NCI-H510A (cell line): ENCODE results near the gene GXYLT1.
"Not testable (repeated sequence)": the region's sequence is repeated elsewhere in the genome, so short reads cannot be mapped to it uniquely, and the experiment has no call there.

Experiments used
- DNase-seq: peaks from one replicate; lab custom pipeline; 2025; lab: John Stamatoyannopoulos, UW

The GXYLT1 gene

GRCh38 chr12:42145197-42145549, 499 bp upstream of the GXYLT1 start:
- DNase-seq, result no peak

- DNase-seq, result no peak
These were observed 591 bp downstream of the GXYLT1 start for GRCh38 chr12:42144158-42144407.

- DNase-seq, result no peak
These were observed 1.1 kb downstream of the GXYLT1 start for GRCh38 chr12:42143452-42144157.

DNA sequence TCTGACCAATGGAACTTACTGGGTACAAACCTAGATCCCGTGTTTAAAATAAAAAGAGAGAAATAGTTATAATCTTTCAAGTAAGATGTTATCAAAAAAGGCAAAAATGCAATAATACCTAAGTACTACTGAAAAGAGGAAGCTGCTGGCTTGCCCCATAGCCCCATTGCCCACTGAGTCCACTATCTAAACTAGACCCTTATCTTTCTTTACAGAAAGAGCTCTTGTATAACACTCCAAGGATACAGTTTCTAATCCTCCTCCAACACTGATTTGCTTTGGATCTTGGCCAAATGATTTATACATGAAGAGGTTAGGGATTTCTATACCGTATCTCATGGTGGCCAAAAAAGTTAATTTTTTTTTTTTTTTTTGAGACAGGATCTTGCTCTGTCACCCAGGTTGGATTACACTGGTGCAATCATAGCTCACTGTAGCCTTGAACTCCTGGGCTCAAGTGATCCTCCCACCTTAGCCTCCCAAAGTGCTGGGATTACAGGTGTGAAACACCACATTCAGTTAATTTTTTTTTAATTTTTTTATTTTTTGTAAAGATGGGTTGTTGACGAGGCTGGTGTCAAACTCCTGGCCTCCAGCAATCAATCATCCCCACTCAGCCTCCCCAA, 2.6 kb downstream of the GXYLT1 start:
- DNase-seq, result no peak

DNA sequence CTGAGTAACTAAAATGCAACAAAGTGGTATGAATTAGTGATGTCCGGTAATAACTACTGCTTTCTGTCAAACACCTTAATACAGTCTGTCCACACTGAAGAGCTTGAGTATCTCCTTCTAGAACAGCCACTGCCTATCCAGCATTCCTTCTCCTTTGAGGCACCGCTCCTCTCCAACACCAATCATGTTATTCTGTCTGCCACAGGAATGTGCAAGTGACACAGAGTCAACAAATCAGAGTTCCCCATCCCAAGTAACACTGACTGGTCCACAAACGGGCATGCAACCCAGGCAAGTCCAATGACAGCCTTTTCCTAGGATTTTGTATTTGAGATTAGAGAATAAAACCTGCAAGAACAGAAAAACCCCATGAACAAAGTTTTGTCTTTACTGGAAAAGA, 3.8 kb downstream of the GXYLT1 start:
- DNase-seq, result no peak

DNA sequence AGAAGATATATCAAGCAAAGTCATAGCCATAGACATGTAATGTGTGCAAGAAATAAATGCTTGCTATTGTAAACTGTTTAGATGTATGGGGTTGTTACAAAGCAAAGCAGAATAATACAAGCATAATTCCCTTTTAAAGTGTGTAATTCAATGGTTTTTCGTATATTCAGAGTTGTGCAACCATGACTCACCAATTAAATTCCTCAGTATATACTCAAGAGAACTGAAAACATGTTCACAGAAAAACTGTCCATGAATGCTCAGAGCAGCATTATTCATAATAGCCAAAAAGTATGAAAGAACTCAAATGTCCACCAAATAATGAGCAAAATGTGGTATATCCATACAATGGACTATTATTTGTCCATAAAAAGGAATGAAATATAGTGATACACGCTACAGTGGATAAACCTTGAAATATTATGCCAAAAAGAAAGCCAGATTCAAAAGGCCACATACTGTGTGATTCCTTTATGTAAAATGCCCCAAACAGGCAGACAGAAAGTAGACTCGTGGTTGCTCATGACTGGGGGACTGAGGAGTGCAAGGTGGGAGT, 9.3 kb downstream of the GXYLT1 start:
- DNase-seq, result no peak

DNA sequence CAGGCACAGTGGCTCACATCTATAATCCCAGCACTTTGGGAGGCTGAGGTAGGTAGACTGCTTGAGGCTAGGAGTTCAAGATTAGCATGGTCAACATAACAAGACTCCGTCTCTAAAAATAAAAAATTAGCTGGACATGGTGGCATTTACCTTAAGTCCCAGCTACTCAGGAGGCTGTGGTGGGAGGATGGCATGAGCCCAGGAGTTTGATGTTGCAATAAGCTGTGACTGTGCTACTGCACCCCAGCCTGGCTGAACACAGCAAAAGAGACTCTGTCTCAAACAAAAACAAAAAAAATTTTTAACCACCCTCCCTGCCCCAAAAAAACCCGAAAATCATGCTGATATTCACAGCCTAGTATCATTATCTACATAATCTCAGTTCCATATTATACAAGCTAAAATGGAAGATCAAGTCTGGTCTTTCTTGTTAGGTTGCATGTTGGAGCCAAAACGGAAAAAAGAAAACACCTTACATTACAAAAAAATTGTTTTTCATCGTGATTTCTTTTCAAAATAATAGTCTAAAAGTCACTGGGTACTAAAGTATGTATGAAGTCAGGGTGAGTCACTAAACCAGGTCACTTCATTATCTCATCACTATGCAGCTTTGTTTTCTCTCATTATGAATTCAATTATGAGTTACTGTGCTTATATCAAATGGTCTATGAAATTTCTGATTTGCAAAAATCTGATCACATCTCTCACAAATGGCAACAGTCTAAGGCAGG, 13.8 kb downstream of the GXYLT1 start:
- DNase-seq, result no peak

DNA sequence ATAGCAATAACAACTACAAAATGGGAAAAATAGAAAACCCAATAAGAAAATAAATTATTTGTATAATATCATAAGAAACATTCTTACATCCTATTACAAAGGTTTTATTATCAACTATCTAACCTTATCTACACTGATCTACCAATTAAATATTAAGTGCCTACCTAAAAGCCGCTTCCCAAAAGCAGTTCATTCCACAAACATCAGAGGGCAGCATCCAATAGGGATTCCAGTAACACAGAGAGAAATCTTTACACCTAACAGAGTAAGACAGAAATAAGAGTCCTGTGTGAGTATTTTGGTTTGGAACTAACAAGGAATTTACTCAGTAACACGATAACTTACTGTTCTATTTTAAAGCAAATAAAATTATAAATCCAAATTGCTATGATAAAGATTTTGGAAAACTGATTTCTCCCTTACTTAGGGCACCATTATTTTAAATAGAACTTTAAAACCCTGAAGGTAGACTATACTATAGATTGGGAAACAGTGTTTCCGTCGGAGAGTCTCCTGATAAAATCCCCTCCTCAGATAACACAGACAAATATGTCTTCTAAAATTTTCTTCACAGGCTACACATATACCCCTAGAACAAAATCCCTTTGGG, 15.0 kb downstream of the GXYLT1 start:
- no peak for DNase-seq

DNA sequence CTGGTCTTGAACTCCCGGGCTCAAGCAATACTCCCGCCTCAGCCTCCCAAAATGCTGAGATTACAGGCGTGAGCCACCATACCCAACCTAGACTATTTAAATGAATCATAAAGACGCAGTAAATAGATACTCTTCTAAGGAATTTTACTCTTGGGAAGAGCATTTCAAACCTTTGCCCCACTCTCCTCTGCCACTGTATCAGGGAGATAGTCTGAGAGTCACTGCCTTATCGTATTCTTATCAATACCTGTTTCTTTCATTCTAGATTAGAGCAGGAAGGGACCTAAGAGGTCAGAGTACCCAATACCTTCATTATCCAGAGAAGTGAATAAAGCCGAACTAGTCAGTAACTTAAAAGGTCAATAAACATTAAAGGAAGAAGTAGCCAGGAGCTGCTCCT, 15.8 kb downstream of the GXYLT1 start:
- no peak for DNase-seq

- no peak for DNase-seq
These were observed 16.3 kb downstream of the GXYLT1 start for GRCh38 chr12:42128327-42128726.

DNA sequence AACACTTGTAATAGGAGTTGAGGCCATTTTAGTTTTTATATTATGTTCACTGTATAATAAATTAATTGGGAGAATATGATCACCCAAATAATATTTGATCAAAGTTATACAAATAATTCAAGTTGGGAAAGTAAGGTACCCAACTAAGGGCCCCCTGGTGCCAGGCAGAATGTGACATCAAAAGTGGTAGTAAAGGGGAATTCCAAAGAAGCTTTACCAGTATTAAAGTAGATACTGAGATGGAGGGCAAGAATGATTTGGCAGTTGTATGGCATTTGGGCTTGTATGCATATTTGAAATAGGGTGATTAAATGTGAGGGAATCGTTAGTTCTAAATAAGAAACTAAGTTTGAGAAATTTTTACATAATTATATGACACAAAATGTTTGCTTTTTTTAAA, 17.7 kb downstream of the GXYLT1 start:
- no peak for DNase-seq

GRCh38 chr12:42125388-42125767, 19.3 kb downstream of the GXYLT1 start:
- no peak for DNase-seq

DNA sequence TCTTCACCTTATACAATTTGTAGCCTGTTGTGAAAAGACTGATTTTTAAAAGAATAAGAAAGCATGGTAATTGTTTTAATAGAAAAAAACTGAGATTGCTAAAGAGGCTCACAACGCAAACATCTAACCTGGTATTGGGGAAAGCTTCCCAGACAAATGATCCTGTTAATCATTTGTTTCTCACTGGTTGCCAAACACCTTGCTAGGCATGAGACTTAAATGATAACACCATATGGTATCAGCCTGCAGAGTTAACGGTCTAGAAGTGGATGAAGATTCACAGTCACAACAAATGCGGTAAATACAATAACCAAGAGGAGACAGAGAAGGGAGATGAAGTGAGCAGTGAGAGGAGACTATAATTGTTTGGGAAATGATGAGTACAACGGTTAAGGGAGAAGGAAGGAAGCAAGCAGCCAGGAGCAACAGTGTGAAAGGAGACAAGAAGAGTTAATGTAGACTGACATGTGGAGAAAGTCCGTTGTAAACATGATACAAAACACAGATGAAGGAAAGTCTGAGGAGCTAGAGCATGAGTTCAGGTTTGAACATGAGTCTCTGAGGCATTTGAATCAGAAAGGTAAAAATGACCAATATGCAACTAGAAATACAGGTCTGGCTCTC, 19.8 kb downstream of the GXYLT1 start:
- DNase-seq, result no peak

DNA sequence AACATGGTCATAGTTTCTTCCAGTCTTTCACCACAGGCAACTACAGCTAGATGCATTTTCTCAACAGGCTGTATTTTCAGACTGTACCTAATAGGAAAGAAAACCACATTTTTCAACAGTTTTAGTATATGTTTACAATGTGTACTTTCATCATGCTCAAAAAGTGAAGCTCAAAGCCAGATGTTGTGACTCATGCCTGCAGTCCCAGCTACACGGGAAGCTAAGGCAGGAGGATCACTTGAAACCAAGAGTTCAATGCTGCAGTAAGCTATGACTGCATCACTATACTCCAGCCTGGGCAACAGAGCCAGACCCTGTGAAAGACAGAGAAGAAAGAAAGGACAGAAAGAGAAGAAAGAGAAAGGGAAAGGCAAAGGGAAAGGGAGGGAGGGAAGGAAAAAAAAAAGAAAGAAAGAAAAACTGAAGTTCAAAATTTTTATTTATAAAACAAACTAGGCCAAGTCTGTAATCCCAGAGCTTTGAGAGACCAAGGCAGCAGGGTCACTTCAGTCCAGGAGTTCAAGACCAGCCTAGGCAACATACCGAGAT, 25.5 kb downstream of the GXYLT1 start:
- DNase-seq, result no peak

DNA sequence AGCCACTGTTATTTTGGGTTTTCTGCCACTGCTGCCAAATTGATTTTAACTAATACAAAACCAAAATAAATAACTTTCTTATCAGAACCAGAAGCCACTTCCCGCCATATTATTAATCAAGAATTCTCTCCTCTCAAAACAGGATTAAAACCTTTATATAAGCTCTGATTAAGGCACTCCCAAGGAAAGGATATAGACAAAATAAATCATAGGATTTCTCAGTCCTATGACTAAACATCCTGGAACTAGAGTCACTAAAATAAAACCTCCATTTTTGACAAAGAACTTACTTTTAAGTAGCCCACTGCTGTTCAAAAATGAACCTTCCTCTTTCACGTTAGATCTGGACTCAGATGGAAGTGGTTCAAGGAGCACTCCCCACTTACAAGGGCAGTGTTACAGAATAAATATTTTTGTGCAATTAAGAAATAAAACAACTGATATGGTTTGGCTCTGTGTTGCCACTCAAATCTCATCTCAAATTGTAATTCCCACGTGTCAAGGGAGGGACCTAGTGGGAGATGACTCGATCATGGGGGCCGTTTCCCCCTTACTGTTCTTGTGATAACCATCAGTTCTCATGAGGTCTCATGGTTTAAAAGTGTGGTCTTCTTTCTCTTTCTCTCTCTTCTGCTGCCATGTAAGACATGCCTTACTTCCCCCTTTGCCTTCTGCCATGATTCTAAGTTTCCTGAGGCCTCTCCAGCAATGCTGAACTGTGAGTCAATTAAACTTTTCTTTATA, 26.4 kb downstream of the GXYLT1 start:
- no peak for DNase-seq

DNA sequence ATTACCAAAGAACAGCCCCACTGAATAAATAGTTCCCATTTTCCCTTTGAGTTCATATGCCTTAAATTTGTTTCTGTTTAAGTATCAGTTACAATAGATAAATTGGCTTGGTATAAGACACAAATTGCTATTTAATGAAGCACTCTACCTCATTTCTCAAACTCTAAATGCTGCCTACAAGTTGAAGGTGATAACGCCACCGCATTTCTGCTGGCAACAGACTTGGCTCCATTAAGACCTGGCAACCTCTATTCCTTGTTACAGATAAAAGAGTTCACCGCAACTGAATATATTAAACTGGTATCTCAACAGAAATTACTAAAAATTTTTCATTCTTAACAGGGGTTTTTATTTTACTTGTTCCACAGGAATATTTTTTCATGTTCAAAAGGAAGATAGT, 35.6 kb downstream of the GXYLT1 start:
- DNase-seq, result no peak

GRCh38 chr12:42106791-42107190, 37.9 kb downstream of the GXYLT1 start:
- not testable (repeated sequence) for DNase-seq

- DNase-seq, result no peak
These were observed 39.9 kb downstream of the GXYLT1 start for GRCh38 chr12:42104784-42105183.

DNA sequence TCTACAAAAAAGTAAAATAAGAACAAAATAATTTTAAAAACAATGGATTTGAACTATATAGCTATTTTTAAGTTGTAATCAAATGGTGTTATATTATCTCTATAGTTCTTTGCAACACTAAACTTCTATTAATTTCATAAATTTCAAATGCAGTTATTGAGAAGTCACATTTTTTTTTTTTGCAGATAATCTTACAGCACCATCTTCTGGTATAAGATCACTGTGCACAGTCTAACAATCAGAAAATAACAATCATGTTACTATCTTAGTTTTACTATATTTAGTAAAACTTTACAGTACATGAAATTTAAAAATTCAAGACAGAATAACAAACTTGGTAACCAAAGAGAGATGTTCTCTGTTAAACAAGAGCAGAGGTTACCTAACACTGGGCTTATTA, 40.6 kb downstream of the GXYLT1 start:
- no peak for DNase-seq

DNA sequence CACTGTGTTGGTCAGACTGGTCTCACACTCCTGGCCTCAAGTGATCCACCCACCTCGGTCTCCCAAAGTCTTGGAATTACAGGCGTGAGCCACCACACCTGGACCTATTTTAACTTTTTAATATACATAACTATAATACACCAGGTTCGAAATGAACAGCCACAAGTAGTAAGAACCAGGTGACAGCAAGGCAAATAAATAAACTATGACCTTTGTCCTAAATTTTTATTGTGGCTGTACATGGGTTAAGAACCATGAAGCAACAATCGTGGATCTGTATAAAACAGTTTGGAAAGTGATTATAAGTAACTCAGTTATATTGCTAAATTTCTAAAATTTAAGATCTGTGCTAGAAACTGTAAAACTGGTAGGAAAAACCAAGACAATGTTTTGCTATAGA, 41.5 kb downstream of the GXYLT1 start:
- no peak for DNase-seq

GRCh38 chr12:42102720-42103119, 42.0 kb downstream of the GXYLT1 start:
- DNase-seq, result no peak

DNA sequence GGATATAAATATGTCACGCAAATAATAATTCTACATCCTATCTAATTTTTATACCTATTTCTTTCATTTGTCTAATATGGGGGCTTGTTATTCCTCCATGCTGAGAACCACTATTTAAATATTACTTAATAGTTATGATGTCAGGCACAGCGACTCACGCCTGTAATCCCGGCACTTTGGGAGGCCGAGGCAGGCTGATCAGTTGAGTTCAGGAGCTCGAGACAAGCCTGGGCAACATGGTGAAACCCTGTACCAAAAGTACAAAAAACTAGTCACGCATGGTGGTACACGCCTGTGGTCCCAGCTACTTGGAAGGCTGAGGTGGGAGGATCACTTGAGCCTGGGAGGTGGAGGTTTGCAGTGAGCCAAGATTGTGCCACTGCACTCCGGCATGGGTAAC, 45.2 kb downstream of the GXYLT1 start:
- no peak for DNase-seq
